ENCODE data around the gene UGT8. TPM values are rescaled to one million over a fixed set of nuclear protein-coding genes. Genes with fewer than 3 reads are reported as not detected.

The UGT8 gene
- total RNA-seq, 3 donors from 2014 or later = 0.16 to 14.9 (median 3.9) TPM

DNA sequence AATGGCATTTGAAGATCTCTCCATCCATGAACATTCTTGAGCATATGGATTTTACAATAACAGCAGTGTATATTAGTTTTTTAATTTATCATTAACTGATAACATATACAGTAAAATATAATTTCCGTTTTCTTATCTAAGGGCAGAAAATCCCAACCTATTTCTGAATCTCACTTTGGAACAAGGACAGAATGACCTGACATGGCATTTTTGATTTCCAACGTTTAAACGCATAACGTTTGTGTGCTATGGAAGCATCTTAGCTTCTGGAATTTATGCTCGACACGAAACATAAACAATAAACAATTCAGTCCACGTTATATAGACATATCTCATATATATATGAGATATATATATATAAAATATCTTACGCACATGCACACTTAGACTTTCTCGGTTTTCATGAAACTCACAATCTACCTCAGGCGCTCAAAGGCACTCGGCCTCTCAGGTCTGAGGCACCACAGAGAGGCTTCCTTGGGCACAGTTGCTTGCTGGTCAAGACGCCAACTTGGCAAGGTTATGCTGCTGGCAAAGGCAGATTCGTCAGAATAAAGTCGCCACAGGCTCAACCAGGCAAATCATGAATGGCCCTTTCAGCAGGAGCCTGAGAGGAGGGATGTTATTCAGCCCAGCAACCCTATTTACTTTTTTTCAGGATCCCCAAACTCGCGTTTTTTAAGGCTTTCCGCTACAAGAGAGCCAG, 1.0 kb upstream of the UGT8 start:
- peak in 1 of 2 donors; percentile 20 for DNase-seq (ENCODE audit: low spot score in 2 of 2)
- TF ChIP-seq POLR2A (IDR thresholded peaks at IDR 0.05) = no peak
- TF ChIP-seq, protein P1, sequence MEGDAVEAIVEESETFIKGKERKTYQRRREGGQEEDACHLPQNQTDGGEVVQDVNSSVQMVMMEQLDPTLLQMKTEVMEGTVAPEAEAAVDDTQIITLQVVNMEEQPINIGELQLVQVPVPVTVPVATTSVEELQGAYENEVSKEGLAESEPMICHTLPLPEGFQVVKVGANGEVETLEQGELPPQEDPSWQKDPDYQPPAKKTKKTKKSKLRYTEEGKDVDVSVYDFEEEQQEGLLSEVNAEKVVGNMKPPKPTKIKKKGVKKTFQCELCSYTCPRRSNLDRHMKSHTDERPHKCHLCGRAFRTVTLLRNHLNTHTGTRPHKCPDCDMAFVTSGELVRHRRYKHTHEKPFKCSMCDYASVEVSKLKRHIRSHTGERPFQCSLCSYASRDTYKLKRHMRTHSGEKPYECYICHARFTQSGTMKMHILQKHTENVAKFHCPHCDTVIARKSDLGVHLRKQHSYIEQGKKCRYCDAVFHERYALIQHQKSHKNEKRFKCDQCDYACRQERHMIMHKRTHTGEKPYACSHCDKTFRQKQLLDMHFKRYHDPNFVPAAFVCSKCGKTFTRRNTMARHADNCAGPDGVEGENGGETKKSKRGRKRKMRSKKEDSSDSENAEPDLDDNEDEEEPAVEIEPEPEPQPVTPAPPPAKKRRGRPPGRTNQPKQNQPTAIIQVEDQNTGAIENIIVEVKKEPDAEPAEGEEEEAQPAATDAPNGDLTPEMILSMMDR (IDR thresholded peaks at IDR 0.05) = no peak
- no peak for TF ChIP-seq POLR2AphosphoS5 (IDR thresholded peaks at IDR 0.05)
- Histone ChIP-seq H3K27me3 (peaks cover 0 to 5% of the 10 kb centered on the region in 2 donors), H3K4me1 (no peaks in the 10 kb centered on the region), H3K27ac (peak overlapping the region; percentile 79 to 80), H3K9me3 (no peaks in the 10 kb centered on the region), H3K4me3 (peak overlapping the region in 2 of 3 donors; percentile 65 to 77), H3K36me3 (no peaks in the 10 kb centered on the region)
- intact Hi-C loops (cut with DNase I; ENCODE audit: low total_unique reads) = loop anchor here (5.0 kb wide), 1 partner anchor 650 kb away; no protein-coding TSS in a partner anchor

DNA sequence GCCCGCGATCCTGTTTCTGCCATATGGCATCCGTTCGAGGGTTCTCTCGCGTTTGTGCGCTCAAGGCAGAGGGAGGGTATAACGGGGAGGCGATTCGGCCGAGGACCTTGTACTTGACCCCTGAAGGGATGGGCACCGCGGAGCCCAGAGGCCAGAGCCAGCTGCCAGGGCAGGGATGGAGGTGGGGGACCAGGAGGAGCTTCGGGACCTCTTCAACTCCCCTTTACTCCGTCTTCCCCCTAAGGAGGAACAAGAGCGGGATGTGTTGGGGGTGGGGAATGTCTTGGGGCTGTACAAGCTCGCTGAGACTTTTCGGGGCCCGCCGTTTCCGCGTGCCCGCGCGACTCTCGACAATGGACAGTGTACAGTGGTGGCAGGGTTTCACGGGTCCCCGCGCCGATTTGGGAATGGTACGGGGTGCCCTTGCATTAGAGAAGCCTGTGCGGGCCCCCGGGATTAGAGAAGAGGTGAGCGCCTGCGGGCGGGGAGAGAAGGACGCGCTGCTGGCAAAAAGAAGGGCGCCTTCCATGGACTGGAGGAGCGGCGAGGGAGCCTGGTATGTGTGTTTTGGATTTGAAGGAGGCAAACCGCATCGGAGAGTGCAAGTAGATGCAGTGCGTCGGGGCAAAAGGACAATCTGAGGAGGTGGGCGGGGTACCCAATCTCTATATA, 760 bp downstream of the UGT8 start:
- Histone ChIP-seq H3K4me1 (no peaks in the 10 kb centered on the region), H3K36me3 (no peaks in the 10 kb centered on the region), H3K9me3 (no peaks in the 10 kb centered on the region), H3K4me3 (peak overlapping the region; percentile 41 to 77 (median 65)), H3K27me3 (peaks cover 0 to 5% of the 10 kb centered on the region in 2 donors), H3K27ac (peak overlapping the region; percentile 79 to 80)
- intact Hi-C loops (cut with DNase I; ENCODE audit: low total_unique reads) = loop anchor here (5.0 kb wide), 1 partner anchor 652 kb away; no protein-coding TSS in a partner anchor
- DNase-seq (ENCODE audit: low spot score in 2 of 2) = no peak
- TF ChIP-seq POLR2AphosphoS5 (IDR thresholded peaks at IDR 0.05) (no peak), POLR2A (IDR thresholded peaks at IDR 0.05) (no peak)
- TF ChIP-seq, protein P1 (IDR thresholded peaks at IDR 0.05) = no peak

DNA sequence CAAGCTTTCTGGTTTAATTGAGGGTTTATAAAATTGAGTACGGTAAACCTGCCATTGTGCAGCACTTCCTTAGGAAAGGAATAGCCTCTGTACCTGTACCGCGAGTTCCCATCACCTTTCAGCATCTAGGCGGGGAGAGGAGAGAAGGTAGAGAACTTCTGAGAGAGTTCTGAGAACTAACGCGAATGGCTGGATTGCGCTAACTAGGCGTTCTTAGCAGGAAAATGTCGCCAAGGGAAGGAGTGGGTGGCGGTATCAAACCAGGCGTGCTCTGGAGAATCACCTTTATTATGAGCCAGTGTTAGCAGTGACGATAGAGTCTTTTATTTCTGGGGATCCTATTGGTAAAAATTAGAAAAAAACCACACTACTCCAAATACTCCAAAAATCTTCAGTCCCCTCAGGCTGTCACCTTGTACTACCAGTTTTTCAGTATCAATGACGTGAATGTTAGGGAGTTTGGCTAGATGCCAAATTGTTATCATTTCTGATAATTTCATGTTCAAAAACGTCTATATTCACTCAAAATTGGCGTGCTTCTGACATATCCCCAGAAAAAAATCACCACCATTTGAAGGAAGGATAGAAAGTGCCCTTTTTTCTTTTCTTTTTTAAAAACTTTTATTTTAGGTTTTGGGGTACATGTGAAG, 1.4 kb downstream of the UGT8 start:
- Histone ChIP-seq H3K4me3 (peak overlapping the region; percentile 41 to 77 (median 65)), H3K36me3 (no peaks in the 10 kb centered on the region), H3K9me3 (no peaks in the 10 kb centered on the region), H3K27me3 (peaks cover 0 to 5% of the 10 kb centered on the region in 2 donors), H3K4me1 (no peaks in the 10 kb centered on the region), H3K27ac (peak overlapping the region; percentile 79 to 80)
- no peak for DNase-seq (ENCODE audit: low spot score in 2 of 2)
- TF ChIP-seq POLR2A (IDR thresholded peaks at IDR 0.05) (no peak), POLR2AphosphoS5 (IDR thresholded peaks at IDR 0.05) (no peak)
- TF ChIP-seq, protein P1 (IDR thresholded peaks at IDR 0.05) = no peak
- intact Hi-C loops (cut with DNase I; ENCODE audit: low total_unique reads) = loop anchor here (5.0 kb wide), 2 partner anchors 347 to 653 kb away; no protein-coding TSS in a partner anchor

DNA sequence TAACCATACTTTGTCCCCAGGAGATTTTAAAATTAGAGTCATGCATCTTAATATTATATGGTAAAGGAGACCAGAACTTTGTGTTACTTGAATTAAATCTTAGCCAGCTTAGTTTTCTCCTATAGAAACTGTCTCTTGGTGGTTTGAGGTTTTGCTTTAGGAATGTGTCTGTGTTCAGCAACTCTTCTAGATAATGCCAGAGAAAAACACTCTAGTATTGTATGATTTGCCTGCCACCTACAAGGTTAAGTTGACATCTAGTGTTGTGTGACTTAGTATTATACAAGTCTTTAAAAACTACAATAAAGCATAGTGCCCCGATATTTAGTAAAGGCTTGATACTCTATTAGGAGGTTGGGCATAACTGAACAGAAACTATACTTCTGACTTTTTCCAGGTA, 2.1 kb downstream of the UGT8 start:
- intact Hi-C loops (cut with DNase I; ENCODE audit: low total_unique reads) = loop anchor here (5.0 kb wide), 1 partner anchor 347 kb away; no protein-coding TSS in a partner anchor
- Histone ChIP-seq H3K27ac (no peak overlapping the region), H3K27me3 (peaks cover 0 to 5% of the 10 kb centered on the region in 2 donors)

More for the DNA sequence above, 2.1 kb downstream of the UGT8 start:
- H3K36me3 ChIP-seq = no peaks in the 10 kb centered on the region
- no peak overlapping the region for H3K4me3 ChIP-seq
- H3K9me3 ChIP-seq = no peaks in the 10 kb centered on the region
- H3K4me1 ChIP-seq = no peaks in the 10 kb centered on the region
- no peak for TF ChIP-seq POLR2AphosphoS5 (IDR thresholded peaks at IDR 0.05)
- TF ChIP-seq, protein P1 (IDR thresholded peaks at IDR 0.05) = no peak
- no peak for TF ChIP-seq POLR2A (IDR thresholded peaks at IDR 0.05)
- DNase-seq (ENCODE audit: low spot score in 2 of 2) = no peak
